K562 (cell line): ENCODE results near the gene VWA5B1. TPM values are rescaled to one million over a fixed set of nuclear protein-coding genes. Genes with fewer than 3 reads are reported as not detected.
A peak's percentile ranks its signal among the peaks of the same experiment; 100 is the strongest.

Experiments used
- ATAC-seq: fragments of 200-7000 bp; cut with Tn5 transposase; 3 replicates; pipeline ENCODE4 v1.9.1; 2020; ENCODE audit warnings: moderate library complexity
- BruUV-seq: library from RNA; stranded (reverse); fragments of 400-500 nt; replicated peaks from 2 replicates; lab custom pipeline; 2021; lab: Mats Ljungman, UMichigan
- CTCF ChIA-PET: fragments of 300-600 bp; formaldehyde crosslinking; extraction: SDS; loops from one replicate; lab custom pipeline; 2021; ENCODE audit warnings: low intra/inter-chr PET ratio; lab: Yijun Ruan, JAX
- POLR2A ChIA-PET: fragments of 300-600, 350-650 bp; sonication (Branson Sonifier 250); formaldehyde crosslinking; extraction: SDS; loops from one replicate; lab custom pipeline; 2021; ENCODE audit warnings: antibody characterized with exemption, inconsistent platforms; lab: Yijun Ruan, JAX
- DNase-seq, 4 experiments: peaks; one replicate each; pipeline versions ENCODE4 v3.0.0 to v3.0.0-alpha.2; 2011 to 2018; ENCODE audit warnings: low spot score in 3 of 4, mixed read lengths in 3 of 4; ENCODE audit errors: extremely low read depth in 1 of 4
- FAIRE-seq: peaks from 2 replicates; lab custom pipeline; 2011; peaks lifted over from hg19 to GRCh38; lab: Jason Lieb, UNC
- H2AFZ ChIP-seq: 2 replicates; pipeline ENCODE4 v1.6.0; 2011; ENCODE audit warnings: low read depth, low read length, control low read depth, inconsistent platforms
- H3K27ac ChIP-seq: fragments of 200-600 bp; 3 replicates; pipeline ENCODE4 v1.8.0; 2011; ENCODE audit warnings: low read depth, mild to moderate bottlenecking, control low read depth, inconsistent platforms, low read length, moderate library complexity, mixed read lengths; ENCODE audit errors: extremely low read depth
- H3K27me3 ChIP-seq, 2 experiments: fragments of 300-600 bp in 1 of 2; 2 replicates in 1 of 2; 3 replicates in 1 of 2; pipeline versions ENCODE4 v1.6.0 to v1.8.0; 2011; ENCODE audit warnings: inconsistent platforms in 2 of 2, low read length in 2 of 2, mild to moderate bottlenecking in 1 of 2, mixed read lengths in 1 of 2, moderate library complexity in 1 of 2; ENCODE audit not compliant: control insufficient read depth in 2 of 2, insufficient read depth in 2 of 2
- H3K36me3 ChIP-seq: fragments of 300-600 bp; 3 replicates; pipeline ENCODE4 v1.8.0; 2011; ENCODE audit warnings: mild to moderate bottlenecking, low read length, inconsistent platforms; ENCODE audit not compliant: control insufficient read depth, insufficient read depth
- H3K4me1 ChIP-seq, 2 experiments: fragments of 200-600 bp in 1 of 2; replicated peaks in 1 of 2; 2 replicates in 1 of 2; 3 replicates in 1 of 2; pipeline versions ENCODE4 v1.5.1 to v1.8.0; 2011; ENCODE audit warnings: inconsistent platforms in 2 of 2, low read length in 2 of 2, mild to moderate bottlenecking in 1 of 2, mixed read lengths in 1 of 2, moderate library complexity in 1 of 2; ENCODE audit not compliant: control insufficient read depth in 2 of 2, insufficient read depth in 2 of 2
- H3K4me2 ChIP-seq: 2 replicates; pipeline ENCODE4 v1.6.1; 2011; ENCODE audit warnings: low read length, control low read depth, inconsistent platforms, mixed read lengths; ENCODE audit not compliant: insufficient read depth
- H3K4me3 ChIP-seq: fragments of 200-600 bp; sonication (generic), shearing (Covaris generic); 2 replicates; pipeline ENCODE4 v1.5.1; 2016; ENCODE audit warnings: control low read depth, inconsistent platforms
- H3K79me2 ChIP-seq: fragments of 200-600 bp; 3 replicates; pipeline ENCODE4 v1.8.0; 2011; ENCODE audit warnings: low read length, inconsistent platforms; ENCODE audit not compliant: control insufficient read depth, insufficient read depth
- H3K9ac ChIP-seq, 2 experiments: 2 replicates each; pipeline versions ENCODE4 v1.6.0 to v1.6.1; 2011; ENCODE audit warnings: low read depth in 2 of 2, low read length in 2 of 2, control low read depth in 1 of 2, inconsistent platforms in 1 of 2, mild to moderate bottlenecking in 1 of 2, mixed read lengths in 1 of 2; ENCODE audit not compliant: insufficient read depth in 1 of 2
- H3K9me1 ChIP-seq: one replicate; pipeline ENCODE4 v1.6.0; 2011; ENCODE audit warnings: inconsistent platforms, mild to moderate bottlenecking, low read length, moderate library complexity; ENCODE audit not compliant: control insufficient read depth, insufficient read depth
- H3K9me3 ChIP-seq: replicated peaks from 2 replicates; pipeline ENCODE4 v1.5.1; 2011; ENCODE audit warnings: low read depth, low read length, inconsistent platforms; ENCODE audit not compliant: control insufficient read depth, insufficient read depth
- H4K20me1 ChIP-seq: replicated peaks from 2 replicates; pipeline ENCODE4 v1.6.1; 2011; ENCODE audit warnings: low read length, inconsistent platforms, mixed read lengths; ENCODE audit not compliant: control insufficient read depth, insufficient read depth
- NFXL1 ChIP-seq: fragments of 450-650 bp; formaldehyde crosslinking; IDR thresholded peaks from 2 replicates; pipeline ENCODE4 v1.4.0; 2021; ENCODE audit warnings: mild to moderate bottlenecking
- RAD21 ChIP-seq, 2 experiments: fragments of 250-450 bp in 1 of 2; fragments of 450-650 bp in 1 of 2; sonication (Bioruptor Pico) in 1 of 2; formaldehyde crosslinking in 1 of 2; IDR thresholded peaks in 1 of 2; conservative IDR thresholded peaks in 1 of 2; 2 replicates each; pipeline versions ENCODE4 v1.4.0 to v1.8.0; 2020 to 2022; ENCODE audit warnings: mild to moderate bottlenecking in 2 of 2, moderate library complexity in 1 of 2
- SIX5 ChIP-seq, 2 experiments: IDR thresholded peaks; 2 replicates each; pipeline ENCODE4 v1.6.1; 2011; ENCODE audit warnings: low read length in 2 of 2, borderline replicate concordance in 1 of 2, low read depth in 1 of 2, mild to moderate bottlenecking in 1 of 2, moderate library complexity in 1 of 2; ENCODE audit not compliant: insufficient read depth in 1 of 2
- SMARCC2 ChIP-seq: fragments of 450-650 bp; IDR thresholded peaks from 2 replicates; pipeline ENCODE4 v1.6.1; 2017; ENCODE audit warnings: antibody characterized with exemption, moderate library complexity, mild to moderate bottlenecking, low read depth
- TSHZ1 ChIP-seq: fragments of 250-450 bp; sonication (Bioruptor Pico); IDR thresholded peaks from 2 replicates; pipeline ENCODE4 v1.4.0; 2020; ENCODE audit warnings: mild to moderate bottlenecking, moderate library complexity
- WGBS: fragments of 100-300 bp; shearing (Covaris generic); methylation state at CpG from one replicate; pipeline ENCODE4 v1.1.6; 2016; ENCODE audit warnings: low coverage, mixed read lengths; ENCODE audit not compliant: insufficient coverage; ENCODE audit errors: missing lambda C conversion rate; 5-methylcytosine and 5-hydroxymethylcytosine counted together
- in situ Hi-C: fragments of 300-500 bp; cut with MboI; formaldehyde crosslinking; loops from 4 replicates; pipeline ENCODE4 v1.15.0; 2018; ENCODE audit warnings: inconsistent platforms, mixed read lengths
- intact Hi-C: fragments of 100-400 bp; cut with micrococcal nuclease; formaldehyde crosslinking; loops from 2 replicates; pipeline ENCODE4 v1.14.2; 2022
- polyA plus RNA-seq, 8 experiments: library from polyadenylated mRNA; depleted of rRNA in 4 of 8; stranded (reverse) in 5 of 8; unstranded in 3 of 8; fragments of >200 nt; fragmentation: Nextera tagmentation in 2 of 8; fragmentation: Illumina TruSeq in 1 of 8; extraction: Ambion mirVana in 2 of 8; extraction: Trizol in 1 of 8; gene quantifications; 2 replicates each; pipeline versions ENCODE4 v1.2.1 to v1.2.3, GENCODE V29; 2011 to 2014; ENCODE audit warnings: inconsistent platforms in 1 of 8, missing spikeins in 1 of 8
- total RNA-seq, 7 experiments: library from RNA; depleted of rRNA in 6 of 7; stranded (reverse); fragments of >200 nt in 6 of 7; fragmentation: Illumina TruSeq in 2 of 7; extraction: Trizol in 2 of 7; gene quantifications; 2 replicates each; pipeline versions ENCODE4 v1.2.1 to v1.2.3, GENCODE V29; 2011 to 2021; ENCODE audit warnings: low replicate concordance in 1 of 7

The VWA5B1 gene
- total and polyA plus RNA-seq, 9 of the 15 experiments (the other 6 are each of a cell fraction or from before 2014, with no cell fraction given) = not detected

- DNase-seq (no peak), ATAC-seq (no peak), FAIRE-seq (no peak)
- WGBS = 0% methylated on average over 3 of the region's 3 CpGs
- H3K9ac ChIP-seq = no peak overlapping the region
- H3K9me1 ChIP-seq = no peaks in the 10 kb centered on the region
- peaks cover 23 to 80% of the 10 kb centered on the region in 2 experiments; a peak in 4 of 5 replicates for H3K27me3 ChIP-seq
- intact Hi-C loops = no loop called here
- in situ Hi-C loops = no loop called here
- no peaks in the 10 kb centered on the region for H3K36me3 ChIP-seq
- no peak overlapping the region for H3K27ac ChIP-seq
- H3K4me1 ChIP-seq = no peaks in the 10 kb centered on the region
- no peaks in the 10 kb centered on the region for H3K79me2 ChIP-seq
- H4K20me1 ChIP-seq = peaks cover 4% of the 10 kb centered on the region; the same call in 1 of the 2 replicates
- H3K4me3 ChIP-seq = no peak overlapping the region
- no TSS peak for BruUV-seq
- POLR2A ChIA-PET = no interaction called here
- H3K9me3 ChIP-seq = no peaks in the 10 kb centered on the region
- no peak overlapping the region for H3K4me2 ChIP-seq
- H2AFZ ChIP-seq = no peak overlapping the region
- no peak for TF ChIP-seq NFXL1
- no peak for TF ChIP-seq SIX5 (IDR thresholded peaks at IDR 0.05; ENCODE audit: borderline replicate concordance in 1 of 2, insufficient read depth in 1 of 2, low read depth in 1 of 2, low read length in 2 of 2)
- CTCF ChIA-PET = no interaction called here
These were observed 8.0 kb downstream of the VWA5B1 start for GRCh38 chr1:20298626-20299025.

- Histone ChIP-seq H3K4me3 (no peak overlapping the region), H3K79me2 (no peaks in the 10 kb centered on the region), H3K4me2 (no peak overlapping the region), H3K9ac (no peak overlapping the region), H3K36me3 (no peaks in the 10 kb centered on the region), H3K27me3 (peaks cover 13 to 68% of the 10 kb centered on the region in 2 experiments; a peak in 4 of 5 replicates), H2AFZ (no peak overlapping the region), H3K27ac (no peak overlapping the region), H3K9me1 (no peaks in the 10 kb centered on the region), H4K20me1 (peaks cover 4% of the 10 kb centered on the region), H3K9me3 (no peaks in the 10 kb centered on the region), H3K4me1 (no peaks in the 10 kb centered on the region)
- intact Hi-C loops = loop anchor here (10.0 kb wide), 1 partner anchor 87 kb away; no protein-coding TSS in a partner anchor
- DNase-seq (peak in 1 of 4 experiments; percentile 9), FAIRE-seq (peak; percentile 62), ATAC-seq (peak; percentile 43; the same call in 1 of the 3 replicates)
- in situ Hi-C loops = no loop called here
- POLR2A ChIA-PET = interaction anchor here (0.6 to 0.8 kb wide), 2 partner anchors 48 to 1101 kb away, joined by 3 to 4 read pairs; no protein-coding TSS in a partner anchor
- no TSS peak for BruUV-seq
- TF ChIP-seq TSHZ1 (no peak), SMARCC2 (no peak), RAD21 (CRISPR knock-in tag; conservative IDR thresholded peaks at IDR 0.05 in 1 of 2, IDR thresholded peaks at IDR 0.05 in 1 of 2) (0 out of 4 replicates have a peak, but pooled peaks of 1 of the 2 experiments have one; percentile 12)
- WGBS = under 1% methylated on average over 13 of the region's 13 CpGs
- CTCF ChIA-PET = no interaction called here
These were observed 10.9 kb downstream of the VWA5B1 start for GRCh38 chr1:20301463-20302107.
